Measurements from ENCODE around the gene A2M.

A2M gene

GRCh38 chr12:9048930-9049329, 66.8 kb downstream of the A2M start:
- no peaks in the 10 kb centered on the region for H3K4me1 ChIP-seq (ENCODE audit: control insufficient read depth, low read depth, low read length)
- H3K23ac ChIP-seq (ENCODE audit: low read length), result no peak overlapping the region
- no peak overlapping the region for H3K4ac ChIP-seq (ENCODE audit: low read depth, low read length)
- H3K4me2 ChIP-seq (ENCODE audit: low read length), result no peak overlapping the region
- H2AK5ac ChIP-seq (ENCODE audit: low read length), result no peak overlapping the region
- no peak overlapping the region for H3K56ac ChIP-seq (ENCODE audit: low read length)
- no CpG with 5 or more reads among the region's 2 CpGs for WGBS (ENCODE audit: extremely low coverage, insufficient coverage, low lambda C conversion rate)
- H2BK5ac ChIP-seq (ENCODE audit: low read length), result no peak overlapping the region
- no peak overlapping the region for H3K18ac ChIP-seq (ENCODE audit: low read length)
- H2BK120ac ChIP-seq (ENCODE audit: low read depth, low read length), result no peak overlapping the region
- H3K27ac ChIP-seq (ENCODE audit: low read depth, low read length), result no peak overlapping the region
- H3K27me3 ChIP-seq (ENCODE audit: insufficient read depth, low read length, poor library complexity), result no peaks in the 10 kb centered on the region
- no peak overlapping the region for H3K9ac ChIP-seq (ENCODE audit: low read length)
- no peak overlapping the region for H2BK15ac ChIP-seq (replicated peaks; ENCODE audit: low read depth)
- no peaks in the 10 kb centered on the region for H3K79me1 ChIP-seq (ENCODE audit: low read length)
- no peaks in the 10 kb centered on the region for H3K79me2 ChIP-seq (ENCODE audit: control insufficient read depth, insufficient read depth, low read length)
- H3K36me3 ChIP-seq (ENCODE audit: control insufficient read depth, insufficient read depth, low read length), result no peaks in the 10 kb centered on the region
- DNase-seq, result no peak
- H4K5ac ChIP-seq (ENCODE audit: low read length), result no peak overlapping the region
- H4K8ac ChIP-seq (ENCODE audit: low read depth, low read length), result no peak overlapping the region
- no peak overlapping the region for H3K4me3 ChIP-seq (ENCODE audit: low read length)

GRCh38 chr12:9047105-9047504, 68.6 kb downstream of the A2M start:
- no peak overlapping the region for H2BK120ac ChIP-seq (ENCODE audit: low read depth, low read length)
- no peaks in the 10 kb centered on the region for H3K27me3 ChIP-seq (ENCODE audit: insufficient read depth, low read length, poor library complexity)
- no peak overlapping the region for H3K27ac ChIP-seq (ENCODE audit: low read depth, low read length)
- no peak overlapping the region for H2BK15ac ChIP-seq (replicated peaks; ENCODE audit: low read depth)
- H2BK5ac ChIP-seq (ENCODE audit: low read length), result no peak overlapping the region
- no peak overlapping the region for H3K4ac ChIP-seq (ENCODE audit: low read depth, low read length)
- H2AK5ac ChIP-seq (ENCODE audit: low read length), result no peak overlapping the region
- H3K18ac ChIP-seq (ENCODE audit: low read length), result no peak overlapping the region
- H3K79me2 ChIP-seq (ENCODE audit: control insufficient read depth, insufficient read depth, low read length), result no peaks in the 10 kb centered on the region
- H3K36me3 ChIP-seq (ENCODE audit: control insufficient read depth, insufficient read depth, low read length), result no peaks in the 10 kb centered on the region
- no peak for DNase-seq
- WGBS (ENCODE audit: extremely low coverage, insufficient coverage, low lambda C conversion rate), result no CpG with 5 or more reads among the region's 1 CpG
- no peak overlapping the region for H4K8ac ChIP-seq (ENCODE audit: low read depth, low read length)
- no peak overlapping the region for H4K5ac ChIP-seq (ENCODE audit: low read length)
- no peaks in the 10 kb centered on the region for H3K4me1 ChIP-seq (ENCODE audit: control insufficient read depth, low read depth, low read length)
- H3K4me2 ChIP-seq (ENCODE audit: low read length), result no peak overlapping the region
- H3K79me1 ChIP-seq (ENCODE audit: low read length), result no peaks in the 10 kb centered on the region
- no peak overlapping the region for H3K56ac ChIP-seq (ENCODE audit: low read length)
- no peak overlapping the region for H3K9ac ChIP-seq (ENCODE audit: low read length)
- H3K4me3 ChIP-seq (ENCODE audit: low read length), result no peak overlapping the region
- no peak overlapping the region for H3K23ac ChIP-seq (ENCODE audit: low read length)

- Histone ChIP-seq H2BK5ac (ENCODE audit: low read length) (no peak overlapping the region), H3K4me1 (ENCODE audit: control insufficient read depth, low read depth, low read length) (no peaks in the 10 kb centered on the region), H3K36me3 (ENCODE audit: control insufficient read depth, insufficient read depth, low read length) (no peaks in the 10 kb centered on the region), H3K27ac (ENCODE audit: low read depth, low read length) (no peak overlapping the region), H2AK5ac (ENCODE audit: low read length) (no peak overlapping the region), H3K79me1 (ENCODE audit: low read length) (no peaks in the 10 kb centered on the region), H4K8ac (ENCODE audit: low read depth, low read length) (no peak overlapping the region), H3K56ac (ENCODE audit: low read length) (no peak overlapping the region), H3K4me3 (ENCODE audit: low read length) (no peak overlapping the region), H3K4me2 (ENCODE audit: low read length) (no peak overlapping the region), H3K4ac (ENCODE audit: low read depth, low read length) (no peak overlapping the region), H3K9ac (ENCODE audit: low read length) (no peak overlapping the region), H3K23ac (ENCODE audit: low read length) (no peak overlapping the region), H4K5ac (ENCODE audit: low read length) (no peak overlapping the region), H3K79me2 (ENCODE audit: control insufficient read depth, insufficient read depth, low read length) (no peaks in the 10 kb centered on the region), H2BK15ac (replicated peaks; ENCODE audit: low read depth) (no peak overlapping the region), H3K18ac (ENCODE audit: low read length) (no peak overlapping the region), H3K27me3 (ENCODE audit: insufficient read depth, low read length, poor library complexity) (no peaks in the 10 kb centered on the region), H2BK120ac (ENCODE audit: low read depth, low read length) (no peak overlapping the region)
- WGBS (ENCODE audit: extremely low coverage, insufficient coverage, low lambda C conversion rate), result no CpG with 5 or more reads among the region's 2 CpGs
- DNase-seq, result no peak
These were observed 72.0 kb downstream of the A2M start for GRCh38 chr12:9043766-9044165.

GRCh38 chr12:9041321-9041720, 74.4 kb downstream of the A2M start:
- Histone ChIP-seq H3K18ac (ENCODE audit: low read length) (no peak overlapping the region), H3K4me3 (ENCODE audit: low read length) (no peak overlapping the region), H3K56ac (ENCODE audit: low read length) (no peak overlapping the region), H2BK15ac (replicated peaks; ENCODE audit: low read depth) (no peak overlapping the region), H4K8ac (ENCODE audit: low read depth, low read length) (no peak overlapping the region), H3K4me2 (ENCODE audit: low read length) (no peak overlapping the region), H3K4me1 (ENCODE audit: control insufficient read depth, low read depth, low read length) (no peaks in the 10 kb centered on the region), H3K27ac (ENCODE audit: low read depth, low read length) (no peak overlapping the region), H3K9ac (ENCODE audit: low read length) (no peak overlapping the region), H2BK120ac (ENCODE audit: low read depth, low read length) (no peak overlapping the region), H2BK5ac (ENCODE audit: low read length) (no peak overlapping the region), H4K5ac (ENCODE audit: low read length) (no peak overlapping the region), H3K36me3 (ENCODE audit: control insufficient read depth, insufficient read depth, low read length) (no peaks in the 10 kb centered on the region), H3K79me1 (ENCODE audit: low read length) (no peaks in the 10 kb centered on the region), H3K23ac (ENCODE audit: low read length) (no peak overlapping the region), H3K27me3 (ENCODE audit: insufficient read depth, low read length, poor library complexity) (no peaks in the 10 kb centered on the region), H2AK5ac (ENCODE audit: low read length) (no peak overlapping the region), H3K79me2 (ENCODE audit: control insufficient read depth, insufficient read depth, low read length) (no peaks in the 10 kb centered on the region), H3K4ac (ENCODE audit: low read depth, low read length) (no peak overlapping the region)
- WGBS (ENCODE audit: extremely low coverage, insufficient coverage, low lambda C conversion rate), result no CpG with 5 or more reads among the region's 1 CpG
- no peak for DNase-seq

GRCh38 chr12:9040484-9041186, 75.1 kb downstream of the A2M start:
- DNase-seq, result no peak
- no peaks in the 10 kb centered on the region for H3K4me1 ChIP-seq (ENCODE audit: control insufficient read depth, low read depth, low read length)
- no peaks in the 10 kb centered on the region for H3K36me3 ChIP-seq (ENCODE audit: control insufficient read depth, insufficient read depth, low read length)
- no peak overlapping the region for H2AK5ac ChIP-seq (ENCODE audit: low read length)
- H4K5ac ChIP-seq (ENCODE audit: low read length), result no peak overlapping the region
- no peaks in the 10 kb centered on the region for H3K27me3 ChIP-seq (ENCODE audit: insufficient read depth, low read length, poor library complexity)
- WGBS (ENCODE audit: extremely low coverage, insufficient coverage, low lambda C conversion rate), result no CpG with 5 or more reads among the region's 5 CpGs
- no peaks in the 10 kb centered on the region for H3K79me1 ChIP-seq (ENCODE audit: low read length)
- H3K4me3 ChIP-seq (ENCODE audit: low read length), result no peak overlapping the region
- H3K4ac ChIP-seq (ENCODE audit: low read depth, low read length), result no peak overlapping the region
- H2BK5ac ChIP-seq (ENCODE audit: low read length), result no peak overlapping the region
- H3K79me2 ChIP-seq (ENCODE audit: control insufficient read depth, insufficient read depth, low read length), result no peaks in the 10 kb centered on the region
- H3K27ac ChIP-seq (ENCODE audit: low read depth, low read length), result no peak overlapping the region
- no peak overlapping the region for H4K8ac ChIP-seq (ENCODE audit: low read depth, low read length)
- no peak overlapping the region for H3K23ac ChIP-seq (ENCODE audit: low read length)
- no peak overlapping the region for H2BK120ac ChIP-seq (ENCODE audit: low read depth, low read length)
- no peak overlapping the region for H3K56ac ChIP-seq (ENCODE audit: low read length)
- H2BK15ac ChIP-seq (replicated peaks; ENCODE audit: low read depth), result no peak overlapping the region
- H3K4me2 ChIP-seq (ENCODE audit: low read length), result no peak overlapping the region
- no peak overlapping the region for H3K9ac ChIP-seq (ENCODE audit: low read length)
- H3K18ac ChIP-seq (ENCODE audit: low read length), result no peak overlapping the region

GRCh38 chr12:9039397-9039977, 76.2 kb downstream of the A2M start:
- DNase-seq, result peak; percentile 58
- no peak overlapping the region for H4K5ac ChIP-seq (ENCODE audit: low read length)
- no peaks in the 10 kb centered on the region for H3K4me1 ChIP-seq (ENCODE audit: control insufficient read depth, low read depth, low read length)
- no peak overlapping the region for H2BK15ac ChIP-seq (replicated peaks; ENCODE audit: low read depth)
- H3K79me2 ChIP-seq (ENCODE audit: control insufficient read depth, insufficient read depth, low read length), result no peaks in the 10 kb centered on the region
- H3K27me3 ChIP-seq (ENCODE audit: insufficient read depth, low read length, poor library complexity), result no peaks in the 10 kb centered on the region
- no peak overlapping the region for H3K4me3 ChIP-seq (ENCODE audit: low read length)
- no CpG with 5 or more reads among the region's 3 CpGs for WGBS (ENCODE audit: extremely low coverage, insufficient coverage, low lambda C conversion rate)
- H3K56ac ChIP-seq (ENCODE audit: low read length), result no peak overlapping the region
- no peak overlapping the region for H3K4me2 ChIP-seq (ENCODE audit: low read length)
- H2BK5ac ChIP-seq (ENCODE audit: low read length), result no peak overlapping the region
- H3K79me1 ChIP-seq (ENCODE audit: low read length), result no peaks in the 10 kb centered on the region
- H4K8ac ChIP-seq (ENCODE audit: low read depth, low read length), result no peak overlapping the region
- H3K27ac ChIP-seq (ENCODE audit: low read depth, low read length), result no peak overlapping the region
- no peak overlapping the region for H2AK5ac ChIP-seq (ENCODE audit: low read length)
- H3K23ac ChIP-seq (ENCODE audit: low read length), result no peak overlapping the region
- no peak overlapping the region for H3K9ac ChIP-seq (ENCODE audit: low read length)
- no peaks in the 10 kb centered on the region for H3K36me3 ChIP-seq (ENCODE audit: control insufficient read depth, insufficient read depth, low read length)
- H3K4ac ChIP-seq (ENCODE audit: low read depth, low read length), result no peak overlapping the region
- no peak overlapping the region for H2BK120ac ChIP-seq (ENCODE audit: low read depth, low read length)
- no peak overlapping the region for H3K18ac ChIP-seq (ENCODE audit: low read length)

All from mesendoderm (in vitro differentiated cells).